ENCODE measurements around the gene KRT35. TPM values are rescaled to one million over a fixed set of nuclear protein-coding genes. Genes with fewer than 3 reads are reported as not detected.

KRT35 gene
- total RNA-seq, 2 donors from 2014 or later = not detected

Small RNA genes within 50 kb of the gene (microRNA-seq; reads per million reads assigned to microRNA genes)
- not detected for gene MIR6510 (ENCODE audit: borderline microRNAs expressed)

Other genes with a start within 250 kb of the KRT35 start
- gene KRTAP9-3, start 248.7 kb downstream of the KRT35 start, total RNA-seq = not detected
- gene KRTAP9-8, start 243.2 kb downstream of the KRT35 start, total RNA-seq = not detected
- not detected for gene KRTAP9-4, start 231.5 kb downstream of the KRT35 start, total RNA-seq
- not detected for gene KRTAP9-9, start 225.8 kb downstream of the KRT35 start, total RNA-seq
- gene KRTAP9-6, start 215.8 kb downstream of the KRT35 start, total RNA-seq = not detected
- not detected for gene KRTAP9-7, start 205.5 kb downstream of the KRT35 start, total RNA-seq
- not detected for gene KRTAP29-1, start 178.3 kb downstream of the KRT35 start, total RNA-seq
- gene KRTAP16-1, start 171.8 kb downstream of the KRT35 start, total RNA-seq = not detected
- under 1 TPM; 0.46 to 0.48 TPM for gene KRTAP17-1, start 165.4 kb downstream of the KRT35 start, total RNA-seq
- gene KRT33A, start 130.3 kb downstream of the KRT35 start, total RNA-seq = not detected
- not detected for gene KRT33B, start 111.3 kb downstream of the KRT35 start, total RNA-seq
- not detected for gene KRT34, start 98.8 kb downstream of the KRT35 start, total RNA-seq
- gene KRT31, start 83.5 kb downstream of the KRT35 start, total RNA-seq = not detected
- not detected for gene KRT37, start 56.6 kb downstream of the KRT35 start, total RNA-seq
- not detected for gene KRT38, start 40.2 kb downstream of the KRT35 start, total RNA-seq
- gene KRT32, start 13.8 kb downstream of the KRT35 start, total RNA-seq = not detected
- not detected for gene KRT36, start 8.8 kb upstream of the KRT35 start, total RNA-seq
- not detected for gene KRT13, start 24.5 kb upstream of the KRT35 start, total RNA-seq
- gene KRT15, start 37.7 kb upstream of the KRT35 start, total RNA-seq = 1 to 10 TPM in 1 of 2 donors, under 1 TPM in 1; 0.95 to 1.2 TPM
- 1,000 to 10,000 TPM in 1 of 2 donors, 100 to 1,000 TPM in 1; 750 to 1,012 TPM for gene KRT19, start 47.2 kb upstream of the KRT35 start, total RNA-seq
- gene KRT9, start 90.9 kb upstream of the KRT35 start, total RNA-seq = not detected
- gene KRT14, start 105.7 kb upstream of the KRT35 start, total RNA-seq = not detected
- not detected for gene KRT16, start 131.6 kb upstream of the KRT35 start, total RNA-seq
- gene KRT17, start 143.4 kb upstream of the KRT35 start, total RNA-seq = not detected
- 100 to 1,000 TPM; 526 to 573 TPM for gene EIF1, start 207.7 kb upstream of the KRT35 start, total RNA-seq
- gene GAST, start 231.2 kb upstream of the KRT35 start, total RNA-seq = not detected